GM10266 (cell line): ENCODE measurements around the gene IKZF5.

Source experiments
- DNase-seq: peaks from one replicate; pipeline ENCODE4 v3.0.0; 2012; ENCODE audit errors: extremely low spot score
- CTCF ChIP-seq: IDR thresholded peaks from 2 replicates; pipeline ENCODE4 v1.5.1; 2012; ENCODE audit warnings: mild to moderate bottlenecking, low read depth; ENCODE audit not compliant: control insufficient read depth, insufficient read depth; ENCODE audit errors: missing control alignments

Gene IKZF5

GRCh38 chr10:123001370-123001769 lies 7.2 kb downstream of the IKZF5 start:
- no peak for DNase-seq

GRCh38 chr10:123000155-123000554 lies 8.4 kb downstream of the IKZF5 start:
- TF ChIP-seq CTCF: no peak
- no peak for DNase-seq

More at GRCh38 chr10:123001370-123001769, 7.2 kb downstream of the IKZF5 start:
- TF ChIP-seq CTCF: no peak

GRCh38 chr10:122999347-122999746 lies 9.2 kb downstream of the IKZF5 start:
- no peak for DNase-seq

GRCh38 chr10:122998934-122999333 lies 9.7 kb downstream of the IKZF5 start:
- no peak for TF ChIP-seq CTCF
- no peak for DNase-seq

More at GRCh38 chr10:122999347-122999746, 9.2 kb downstream of the IKZF5 start:
- TF ChIP-seq CTCF: no peak

GRCh38 chr10:122998360-122998917 lies 10.2 kb downstream of the IKZF5 start:
- no peak for TF ChIP-seq CTCF
- DNase-seq: no peak

GRCh38 chr10:122997864-122998263 lies 10.7 kb downstream of the IKZF5 start:
- TF ChIP-seq CTCF: no peak
- DNase-seq: no peak

- TF ChIP-seq CTCF: no peak
- DNase-seq: no peak
These were observed 12.7 kb downstream of the IKZF5 start for GRCh38 chr10:122995936-122996335.
